ENCODE data around the gene HOGA1.
"Not testable (repeated sequence)": the region's sequence is repeated elsewhere in the genome, so short reads cannot be mapped to it uniquely, and the experiment has no call there.

The HOGA1 gene

GRCh38 chr10:97575127-97575668 is 9.0 kb upstream of the HOGA1 start:
- Mint-ChIP-seq H3K4me3 (no peak overlapping the region), H3K9me3 (no peaks in the 10 kb centered on the region), H3K4me1 (peaks cover 24% of the 10 kb centered on the region), H3K27me3 (ENCODE audit: low read depth, poor library complexity) (no peaks in the 10 kb centered on the region), H3K36me3 (ENCODE audit: low read depth) (no peaks in the 10 kb centered on the region), H3K27ac (no peak overlapping the region)
- TF ChIP-seq CTCF (IDR thresholded peaks at IDR 0.05): no peak
- no peak for DNase-seq

DNA sequence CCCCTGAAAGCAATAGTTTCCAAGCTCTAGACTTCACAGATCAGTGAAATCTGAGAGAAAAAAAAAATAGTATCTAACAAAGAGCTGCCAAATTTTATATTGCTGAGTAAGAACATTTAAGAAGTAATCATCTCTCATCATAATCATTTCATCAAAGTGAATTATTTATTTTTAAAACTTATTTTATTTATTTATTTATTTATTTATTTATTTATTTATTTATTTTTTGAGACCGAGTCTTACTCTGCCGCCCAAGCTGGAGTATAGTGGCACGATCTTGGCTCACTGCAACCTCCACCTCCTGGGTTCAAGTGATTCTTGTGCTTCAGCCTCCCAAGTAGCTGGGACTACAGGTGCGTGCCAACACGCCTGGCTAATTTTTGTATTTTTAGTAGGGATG is 7.7 kb upstream of the HOGA1 start:
- H3K36me3 Mint-ChIP-seq (ENCODE audit: low read depth); H3K27ac Mint-ChIP-seq; DNase-seq; H3K27me3 Mint-ChIP-seq (ENCODE audit: low read depth, poor library complexity); H3K4me3 Mint-ChIP-seq; H3K9me3 Mint-ChIP-seq: not testable (repeated sequence)
- H3K4me1 Mint-ChIP-seq: peaks cover 24% of the 10 kb centered on the region

DNA sequence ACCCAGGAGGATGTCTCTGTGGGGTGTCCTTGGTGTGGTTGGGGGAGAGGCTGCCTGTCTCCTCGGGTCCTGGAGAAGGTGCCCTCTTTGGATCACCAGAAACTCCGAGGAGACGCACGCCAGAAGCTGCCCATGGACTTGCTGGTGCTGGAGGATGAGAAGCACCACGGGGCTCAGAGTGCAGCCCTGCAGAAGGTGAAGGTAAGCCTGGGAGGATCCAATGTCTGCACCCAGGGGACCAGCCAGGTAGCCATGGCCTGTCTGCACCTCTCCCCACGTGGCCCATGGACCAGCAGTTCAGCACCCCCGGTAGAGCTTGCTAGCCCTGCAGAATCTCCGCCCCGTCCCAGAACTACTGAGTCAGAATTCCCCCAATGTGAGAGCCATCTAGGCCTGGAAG is 6.5 kb upstream of the HOGA1 start:
- no peak for DNase-seq
- no peak for TF ChIP-seq CTCF (IDR thresholded peaks at IDR 0.05)
- Mint-ChIP-seq H3K27ac (no peak overlapping the region), H3K9me3 (no peaks in the 10 kb centered on the region), H3K36me3 (ENCODE audit: low read depth) (no peaks in the 10 kb centered on the region), H3K27me3 (ENCODE audit: low read depth, poor library complexity) (peaks cover 2% of the 10 kb centered on the region), H3K4me3 (no peak overlapping the region), H3K4me1 (peaks cover 23% of the 10 kb centered on the region)

DNA sequence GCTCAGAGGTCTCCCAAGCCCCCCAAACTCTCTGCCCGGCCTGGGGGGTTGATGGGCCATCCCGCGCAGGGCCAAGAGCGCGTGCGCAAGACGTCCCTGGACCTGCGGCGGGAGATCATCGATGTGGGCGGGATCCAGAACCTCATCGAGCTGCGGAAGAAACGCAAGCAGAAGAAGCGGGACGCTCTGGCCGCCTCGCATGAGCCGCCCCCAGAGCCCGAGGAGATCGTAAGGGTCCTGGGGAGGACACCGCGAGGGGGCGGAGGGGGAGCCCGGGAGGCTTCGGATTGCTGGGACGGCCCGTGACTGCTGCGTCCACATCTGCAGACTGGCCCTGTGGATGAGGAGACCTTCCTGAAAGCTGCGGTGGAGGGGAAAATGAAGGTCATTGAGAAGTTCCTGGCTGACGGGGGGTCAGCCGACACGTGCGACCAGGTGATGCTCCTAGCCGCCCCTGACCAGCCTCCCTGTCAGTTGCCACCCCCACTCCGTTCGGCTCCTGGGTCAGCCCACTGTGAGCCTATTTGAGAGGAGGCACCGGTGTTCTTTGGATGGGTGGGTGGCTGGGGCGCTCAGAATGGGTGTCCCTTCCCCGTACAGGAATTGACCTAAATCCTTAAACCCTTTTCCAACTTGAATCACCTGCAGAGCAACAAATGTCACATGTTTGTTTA is 5.9 kb upstream of the HOGA1 start:
- no peak for DNase-seq
- no peaks in the 10 kb centered on the region for H3K36me3 Mint-ChIP-seq (ENCODE audit: low read depth)
- peaks cover 17% of the 10 kb centered on the region for H3K4me1 Mint-ChIP-seq
- no peak for TF ChIP-seq CTCF (IDR thresholded peaks at IDR 0.05)
- peaks cover 2% of the 10 kb centered on the region for H3K27me3 Mint-ChIP-seq (ENCODE audit: low read depth, poor library complexity)
- no peak overlapping the region for H3K4me3 Mint-ChIP-seq
- no peak overlapping the region for H3K27ac Mint-ChIP-seq
- no peaks in the 10 kb centered on the region for H3K9me3 Mint-ChIP-seq

DNA sequence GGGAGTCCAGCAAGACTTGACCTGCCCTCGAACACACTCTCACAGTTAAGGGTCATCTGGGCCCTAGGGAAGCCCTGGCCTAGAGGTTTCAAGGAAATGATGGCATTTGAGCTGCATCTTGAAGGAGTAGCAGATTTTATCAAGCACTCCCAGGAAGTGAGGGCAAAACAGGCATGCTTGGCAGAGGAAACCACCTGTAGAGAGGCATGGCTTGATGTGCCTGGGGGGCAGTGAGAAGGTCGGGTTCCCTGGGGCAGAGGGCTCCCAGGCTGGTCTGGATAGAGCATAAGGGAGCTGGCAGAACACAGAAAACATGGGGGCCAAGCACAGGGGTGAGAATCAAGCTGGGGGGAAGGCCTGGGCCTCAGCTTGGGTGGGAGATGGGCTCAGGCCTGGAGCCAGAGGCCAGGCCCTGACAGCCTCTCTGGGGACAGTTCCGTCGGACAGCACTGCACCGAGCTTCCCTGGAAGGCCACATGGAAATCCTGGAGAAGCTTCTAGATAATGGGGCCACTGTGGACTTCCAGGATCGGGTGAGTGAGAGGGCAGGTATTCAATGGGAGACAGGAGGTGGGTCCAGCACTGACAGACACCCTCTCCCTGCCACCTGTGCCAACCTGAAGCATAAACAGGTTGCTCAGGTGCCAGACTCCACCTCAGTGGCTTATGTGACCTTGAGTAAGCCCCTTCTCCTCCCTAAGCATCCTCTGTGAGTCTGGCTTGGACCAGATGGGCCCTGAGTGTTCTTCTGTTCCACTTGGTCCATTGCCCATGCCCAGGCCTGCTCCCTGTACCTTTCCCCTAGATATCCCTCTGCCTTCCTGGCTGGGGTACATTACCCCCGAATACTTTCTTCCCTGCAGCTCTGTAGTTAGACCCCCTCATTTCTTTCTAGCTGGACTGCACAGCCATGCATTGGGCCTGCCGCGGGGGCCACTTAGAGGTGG is 3.5 kb upstream of the HOGA1 start:
- TF ChIP-seq CTCF (IDR thresholded peaks at IDR 0.05): no peak
- peaks cover 24% of the 10 kb centered on the region for H3K4me1 Mint-ChIP-seq

DNA sequence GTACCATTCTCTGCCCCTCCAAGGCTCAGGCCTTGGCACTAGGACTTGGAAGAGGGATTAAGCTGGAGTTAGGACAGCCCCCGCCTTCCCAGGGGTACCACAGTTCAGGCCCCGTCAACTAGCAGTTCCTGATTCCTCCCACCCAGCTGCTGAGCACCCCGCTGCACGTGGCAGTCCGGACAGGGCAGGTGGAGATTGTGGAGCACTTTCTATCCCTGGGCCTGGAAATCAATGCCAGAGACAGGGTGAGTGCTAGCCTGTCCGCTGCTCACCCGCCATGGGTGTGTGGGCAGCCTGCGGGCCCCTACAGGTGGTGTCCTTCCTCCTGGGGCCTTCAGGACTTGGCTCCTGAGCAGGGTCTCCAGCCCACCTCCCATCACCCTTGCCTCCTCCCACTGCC is 2.0 kb upstream of the HOGA1 start:
- DNase-seq: no peak
- Mint-ChIP-seq H3K4me3 (no peak overlapping the region), H3K9me3 (no peaks in the 10 kb centered on the region), H3K27ac (no peak overlapping the region), H3K4me1 (peaks cover 22% of the 10 kb centered on the region), H3K36me3 (ENCODE audit: low read depth) (no peaks in the 10 kb centered on the region), H3K27me3 (ENCODE audit: low read depth, poor library complexity) (peaks cover 6% of the 10 kb centered on the region)
- TF ChIP-seq CTCF (IDR thresholded peaks at IDR 0.05): no peak

More for the DNA sequence above, 3.5 kb upstream of the HOGA1 start:
- no peak for DNase-seq
- H3K4me3 Mint-ChIP-seq: no peak overlapping the region
- no peak overlapping the region for H3K27ac Mint-ChIP-seq
- H3K36me3 Mint-ChIP-seq (ENCODE audit: low read depth): no peaks in the 10 kb centered on the region
- H3K9me3 Mint-ChIP-seq: no peaks in the 10 kb centered on the region
- H3K27me3 Mint-ChIP-seq (ENCODE audit: low read depth, poor library complexity): peaks cover 6% of the 10 kb centered on the region

Measured in nephron progenitor cell (in vitro differentiated cells).